Activated naive CD8-positive, alpha-beta T cell treated with anti-CD3 and anti-CD28 coated beads, Interleukin-2, amount 50 U/mL, for 24 hours (primary cell): ENCODE measurements around the gene TAF11L12.
"Not testable (repeated sequence)": the region's sequence is repeated elsewhere in the genome, so short reads cannot be mapped to it uniquely, and the experiment has no call there.

Experiments used
- ATAC-seq: fragments of 150-1000 bp; cut with Tn5 transposase; one replicate; pipeline ENCODE4 v1.10.0; 2021
- DNase-seq: peaks from one replicate; pipeline ENCODE4 v3.0.0; 2021
- H3K27ac Mint-ChIP-seq: one replicate; pipeline ENCODE4 v1.8.0; 2021; ENCODE audit warnings: mild to moderate bottlenecking, mixed read lengths
- H3K27me3 Mint-ChIP-seq: one replicate; pipeline ENCODE4 v1.8.0; 2021; ENCODE audit warnings: mixed read lengths
- H3K36me3 Mint-ChIP-seq: one replicate; pipeline ENCODE4 v1.8.0; 2021; ENCODE audit warnings: low read depth, mixed read lengths
- H3K4me1 Mint-ChIP-seq: one replicate; pipeline ENCODE4 v1.8.0; 2021; ENCODE audit warnings: mixed read lengths
- H3K4me3 Mint-ChIP-seq: one replicate; pipeline ENCODE4 v1.8.0; 2021; ENCODE audit warnings: mild to moderate bottlenecking, moderate library complexity, mixed read lengths
- H3K9me3 Mint-ChIP-seq: one replicate; pipeline ENCODE4 v1.8.0; 2021; ENCODE audit warnings: mixed read lengths

Gene TAF11L12

GRCh38 chr5:17610092-17610491 is at the start of gene TAF11L12:
TSS of gene TAF11L12 (plus strand) at chr5:17610392.
- not testable (repeated sequence) for H3K27ac Mint-ChIP-seq, H3K4me1 Mint-ChIP-seq, ATAC-seq, H3K27me3 Mint-ChIP-seq, H3K9me3 Mint-ChIP-seq, H3K4me3 Mint-ChIP-seq, H3K36me3 Mint-ChIP-seq, DNase-seq

GRCh38 chr5:17585658-17586057 is 24.5 kb upstream of the TAF11L12 start, which contains the start of gene TAF11L7:
TSS of gene TAF11L7 (minus strand) at chr5:17585758.
- not testable (repeated sequence) for DNase-seq, H3K4me1 Mint-ChIP-seq, H3K27ac Mint-ChIP-seq, H3K4me3 Mint-ChIP-seq, H3K36me3 Mint-ChIP-seq, ATAC-seq, H3K27me3 Mint-ChIP-seq, H3K9me3 Mint-ChIP-seq

GRCh38 chr5:17590860-17591259 is 19.3 kb upstream of the TAF11L12 start, which contains the start of gene TAF11L8:
TSS of gene TAF11L8 (minus strand) at chr5:17590960.
- H3K4me3 Mint-ChIP-seq, H3K9me3 Mint-ChIP-seq, DNase-seq, H3K36me3 Mint-ChIP-seq, H3K27ac Mint-ChIP-seq, H3K4me1 Mint-ChIP-seq, ATAC-seq, H3K27me3 Mint-ChIP-seq: not testable (repeated sequence)

GRCh38 chr5:17594255-17594654 is 15.9 kb upstream of the TAF11L12 start, which contains the start of gene TAF11L9:
TSS of gene TAF11L9 (minus strand) at chr5:17594394.
- ATAC-seq, H3K4me3 Mint-ChIP-seq, H3K36me3 Mint-ChIP-seq, H3K27ac Mint-ChIP-seq, DNase-seq, H3K27me3 Mint-ChIP-seq, H3K4me1 Mint-ChIP-seq, H3K9me3 Mint-ChIP-seq: not testable (repeated sequence)

- H3K4me1 Mint-ChIP-seq, H3K9me3 Mint-ChIP-seq, DNase-seq, H3K4me3 Mint-ChIP-seq, H3K36me3 Mint-ChIP-seq, H3K27ac Mint-ChIP-seq, H3K27me3 Mint-ChIP-seq, ATAC-seq: not testable (repeated sequence)
Observed at GRCh38 chr5:17597728-17598127, 12.5 kb upstream of the TAF11L12 start, which contains the start of gene TAF11L10. TSS of gene TAF11L10 (minus strand) at chr5:17597828.

- not testable (repeated sequence) for H3K4me1 Mint-ChIP-seq, DNase-seq, H3K4me3 Mint-ChIP-seq, ATAC-seq, H3K9me3 Mint-ChIP-seq, H3K36me3 Mint-ChIP-seq, H3K27me3 Mint-ChIP-seq, H3K27ac Mint-ChIP-seq
Observed at GRCh38 chr5:17603880-17604279, 6.3 kb upstream of the TAF11L12 start, which contains the start of gene TAF11L11. TSS of gene TAF11L11 (plus strand) at chr5:17604183.

GRCh38 chr5:17604951-17605350 is 5.2 kb upstream of the TAF11L12 start:
- Mint-ChIP-seq H3K27ac (no peak overlapping the region), H3K27me3 (no peaks in the 10 kb centered on the region), H3K4me3 (no peak overlapping the region), H3K4me1 (no peaks in the 10 kb centered on the region), H3K36me3 (no peaks in the 10 kb centered on the region), H3K9me3 (no peaks in the 10 kb centered on the region)
- ATAC-seq (no peak), DNase-seq (no peak)

GRCh38 chr5:17607461-17607860 is 2.7 kb upstream of the TAF11L12 start:
- not testable (repeated sequence) for ATAC-seq, H3K9me3 Mint-ChIP-seq, H3K4me1 Mint-ChIP-seq, H3K27me3 Mint-ChIP-seq, DNase-seq, H3K4me3 Mint-ChIP-seq, H3K27ac Mint-ChIP-seq, H3K36me3 Mint-ChIP-seq

GRCh38 chr5:17614872-17615605 is 4.8 kb downstream of the TAF11L12 start:
- H3K27me3 Mint-ChIP-seq = no peaks in the 10 kb centered on the region
- ATAC-seq (no peak), DNase-seq (no peak)
- H3K4me3 Mint-ChIP-seq = no peak overlapping the region
- H3K9me3 Mint-ChIP-seq = no peaks in the 10 kb centered on the region
- no peaks in the 10 kb centered on the region for H3K36me3 Mint-ChIP-seq
- H3K27ac Mint-ChIP-seq = no peak overlapping the region
- no peaks in the 10 kb centered on the region for H3K4me1 Mint-ChIP-seq

- Mint-ChIP-seq H3K36me3 (no peaks in the 10 kb centered on the region), H3K9me3 (peaks cover 4% of the 10 kb centered on the region), H3K27ac (no peak overlapping the region), H3K27me3 (no peaks in the 10 kb centered on the region), H3K4me3 (no peak overlapping the region), H3K4me1 (no peaks in the 10 kb centered on the region)
- DNase-seq (no peak), ATAC-seq (no peak)
Observed at GRCh38 chr5:17619354-17619753, 9.2 kb downstream of the TAF11L12 start.

- no peaks in the 10 kb centered on the region for H3K36me3 Mint-ChIP-seq
- no peak overlapping the region for H3K27ac Mint-ChIP-seq
- H3K9me3 Mint-ChIP-seq = peaks cover 4% of the 10 kb centered on the region
- no peaks in the 10 kb centered on the region for H3K4me1 Mint-ChIP-seq
- H3K4me3 Mint-ChIP-seq = no peak overlapping the region
- H3K27me3 Mint-ChIP-seq = no peaks in the 10 kb centered on the region
- DNase-seq (no peak), ATAC-seq (no peak)
Observed at GRCh38 chr5:17620627-17621026, 10.4 kb downstream of the TAF11L12 start.

GRCh38 chr5:17625686-17626085 is 15.5 kb downstream of the TAF11L12 start:
- DNase-seq = no peak
- Mint-ChIP-seq H3K27me3 (no peaks in the 10 kb centered on the region), H3K36me3 (no peaks in the 10 kb centered on the region), H3K9me3 (peaks cover 4% of the 10 kb centered on the region), H3K4me1 (no peaks in the 10 kb centered on the region), H3K4me3 (no peak overlapping the region), H3K27ac (no peak overlapping the region)
- peak; percentile 20 for ATAC-seq

- not testable (repeated sequence) for H3K9me3 Mint-ChIP-seq, ATAC-seq, H3K4me3 Mint-ChIP-seq, DNase-seq, H3K36me3 Mint-ChIP-seq, H3K27me3 Mint-ChIP-seq, H3K27ac Mint-ChIP-seq, H3K4me1 Mint-ChIP-seq
Observed at GRCh38 chr5:17631788-17632187, 21.6 kb downstream of the TAF11L12 start, which contains the start of gene TAF11L13. TSS of gene TAF11L13 (plus strand) at chr5:17632088.

- H3K27me3 Mint-ChIP-seq = no peaks in the 10 kb centered on the region
- ATAC-seq (no peak), DNase-seq (no peak)
- H3K27ac Mint-ChIP-seq = no peak within 1 kb of the TSS
- H3K36me3 Mint-ChIP-seq = no peaks in the 10 kb centered on the region
- H3K4me3 Mint-ChIP-seq = no peak within 1 kb of the TSS
- peaks cover 9% of the 10 kb centered on the region for H3K9me3 Mint-ChIP-seq
- H3K4me1 Mint-ChIP-seq = no peaks in the 10 kb centered on the region
Observed at GRCh38 chr5:17634160-17634559, 24.0 kb downstream of the TAF11L12 start, which contains the start of gene TAF11L14. TSS of gene TAF11L14 (plus strand) at chr5:17634460.

GRCh38 chr5:17649232-17649631 is 39.0 kb downstream of the TAF11L12 start:
- not testable (repeated sequence) for H3K4me1 Mint-ChIP-seq, ATAC-seq, H3K4me3 Mint-ChIP-seq, DNase-seq, H3K27me3 Mint-ChIP-seq, H3K36me3 Mint-ChIP-seq, H3K27ac Mint-ChIP-seq
- peaks cover 10% of the 10 kb centered on the region for H3K9me3 Mint-ChIP-seq
